Epithelial cell of esophagus (primary cell): ENCODE results near the gene CD244.

ENCODE experiments used
- DNase-seq: peaks from one replicate; pipeline ENCODE4 v3.0.0; 2010; ENCODE audit warnings: low read depth
- H3K4me3 ChIP-seq: 2 replicates; pipeline ENCODE4 v1.5.1; 2011; ENCODE audit warnings: mild to moderate bottlenecking, low read length, control low read depth
- CTCF ChIP-seq: IDR thresholded peaks from 2 replicates; pipeline ENCODE4 v1.5.1; 2011; ENCODE audit warnings: low read depth, mild to moderate bottlenecking, low read length, control low read depth, inconsistent platforms; ENCODE audit not compliant: insufficient read depth; ENCODE audit errors: missing control alignments

Gene CD244

GRCh38 chr1:160835751-160836150, 26.9 kb downstream of the CD244 start:
- no peak for DNase-seq
- no peak overlapping the region for H3K4me3 ChIP-seq
- TF ChIP-seq CTCF, result no peak

GRCh38 chr1:160834945-160835565, 27.6 kb downstream of the CD244 start:
- TF ChIP-seq CTCF, result peak; percentile 67
- DNase-seq, result peak; percentile 60
- H3K4me3 ChIP-seq, result no peak overlapping the region

GRCh38 chr1:160830321-160831153, 32.1 kb downstream of the CD244 start:
- H3K4me3 ChIP-seq, result no peak overlapping the region
- peak; percentile 85 for TF ChIP-seq CTCF
- peak; percentile 74 for DNase-seq

- no peak for TF ChIP-seq CTCF
- no peak for DNase-seq
- H3K4me3 ChIP-seq, result no peak overlapping the region
Observed at GRCh38 chr1:160829766-160830165, 32.9 kb downstream of the CD244 start.

- no peak for TF ChIP-seq CTCF
- no peak overlapping the region for H3K4me3 ChIP-seq
- DNase-seq, result peak; percentile 83
Observed at GRCh38 chr1:160827418-160827817, 35.3 kb downstream of the CD244 start.

GRCh38 chr1:160826546-160826945, 36.1 kb downstream of the CD244 start:
- TF ChIP-seq CTCF, result no peak
- DNase-seq, result peak; percentile 35
- H3K4me3 ChIP-seq, result no peak overlapping the region

GRCh38 chr1:160823296-160823695, 39.4 kb downstream of the CD244 start:
- H3K4me3 ChIP-seq, result no peak overlapping the region
- no peak for TF ChIP-seq CTCF

More at GRCh38 chr1:160823296-160823695, 39.4 kb downstream of the CD244 start:
- DNase-seq, result no peak
